K562 (cell line): ENCODE data around the gene LIMS2. TPM values are rescaled to one million over a fixed set of nuclear protein-coding genes. Genes with fewer than 3 reads are reported as not detected.

ENCODE experiments used
- FIP1L1 ChIP-seq: fragments of 200-400 bp; formaldehyde crosslinking; IDR thresholded peaks from 2 replicates; pipeline ENCODE4 v1.6.1; 2018; ENCODE audit warnings: mild to moderate bottlenecking, low read depth, low read length; ENCODE audit not compliant: poor library complexity, severe bottlenecking
- JUNB ChIP-seq: fragments of 450-650 bp; formaldehyde crosslinking; conservative IDR thresholded peaks from 2 replicates; pipeline ENCODE4 v1.4.0; 2020; ENCODE audit warnings: mild to moderate bottlenecking
- KDM4B ChIP-seq, 2 experiments: fragments of 450-650 bp in 1 of 2; sonication (generic) in 1 of 2; IDR thresholded peaks; 2 replicates each; pipeline ENCODE4 v1.6.1; 2016 to 2017; ENCODE audit warnings: borderline replicate concordance in 2 of 2, antibody characterized with exemption in 1 of 2, low read depth in 1 of 2, mild to moderate bottlenecking in 1 of 2
- KLF6 ChIP-seq: fragments of 250-450 bp; sonication (Bioruptor Pico); IDR thresholded peaks from 2 replicates; pipeline ENCODE4 v1.4.0; 2020; ENCODE audit warnings: mild to moderate bottlenecking, moderate library complexity, borderline replicate concordance
- MIER1 ChIP-seq: fragments of 450-650 bp; IDR thresholded peaks from 2 replicates; pipeline ENCODE4 v1.6.1; 2016; ENCODE audit warnings: antibody characterized with exemption, mild to moderate bottlenecking, low read depth
- NFYB ChIP-seq: IDR thresholded peaks from 2 replicates; pipeline ENCODE4 v1.6.1; 2011; ENCODE audit warnings: mild to moderate bottlenecking, moderate library complexity; ENCODE audit not compliant: insufficient read length; ENCODE audit errors: extremely low read depth
- NONO ChIP-seq, 2 experiments: fragments of 200-400 bp in 1 of 2; fragments of 450-650 bp in 1 of 2; formaldehyde crosslinking in 1 of 2; IDR thresholded peaks; 2 replicates each; pipeline ENCODE4 v1.6.1; 2017; ENCODE audit warnings: low read depth in 2 of 2, mild to moderate bottlenecking in 2 of 2, moderate library complexity in 2 of 2, low read length in 1 of 2
- PHF20 ChIP-seq: fragments of 450-650 bp; IDR thresholded peaks from 2 replicates; pipeline ENCODE4 v1.6.1; 2018; ENCODE audit not compliant: partially characterized antibody
- POLR2AphosphoS5 ChIP-seq: IDR thresholded peaks from 2 replicates; pipeline ENCODE4 v1.6.1; 2011; ENCODE audit warnings: mild to moderate bottlenecking, low read depth, low read length, moderate library complexity; ENCODE audit not compliant: control insufficient read depth, insufficient read depth
- YY1 ChIP-seq, 3 experiments: IDR thresholded peaks; 2 replicates each; pipeline ENCODE4 v1.6.1; 2011; ENCODE audit warnings: low read length in 2 of 3, mild to moderate bottlenecking in 2 of 3, moderate library complexity in 2 of 3, borderline replicate concordance in 1 of 3, control low read depth in 1 of 3, low read depth in 1 of 3; ENCODE audit not compliant: insufficient read depth in 3 of 3, insufficient replicate concordance in 2 of 3, control insufficient read depth in 1 of 3, insufficient read length in 1 of 3; ENCODE audit errors: extremely low read depth in 1 of 3
- ZFP36 ChIP-seq: fragments of 150-350 bp; IDR thresholded peaks from 2 replicates; pipeline ENCODE4 v1.6.1; 2018; ENCODE audit warnings: low read length, low read depth; ENCODE audit not compliant: partially characterized antibody
- polyA plus RNA-seq, 8 experiments: library from polyadenylated mRNA; depleted of rRNA in 4 of 8; stranded (reverse) in 5 of 8; unstranded in 3 of 8; fragments of >200 nt; fragmentation: Nextera tagmentation in 2 of 8; fragmentation: Illumina TruSeq in 1 of 8; extraction: Ambion mirVana in 2 of 8; extraction: Trizol in 1 of 8; gene quantifications; 2 replicates each; pipeline versions ENCODE4 v1.2.1 to v1.2.3, GENCODE V29; 2011 to 2014; ENCODE audit warnings: inconsistent platforms in 1 of 8, missing spikeins in 1 of 8
- total RNA-seq, 7 experiments: library from RNA; depleted of rRNA in 6 of 7; stranded (reverse); fragments of >200 nt in 6 of 7; fragmentation: Illumina TruSeq in 2 of 7; extraction: Trizol in 2 of 7; gene quantifications; 2 replicates each; pipeline versions ENCODE4 v1.2.1 to v1.2.3, GENCODE V29; 2011 to 2021; ENCODE audit warnings: low replicate concordance in 1 of 7
- TF ChIP-seq, protein P1 (sequence below): sonication (generic); formaldehyde crosslinking; IDR thresholded peaks from 2 replicates; pipeline ENCODE4 v1.8.0; 2022; ENCODE audit warnings: mild to moderate bottlenecking, missing genetic modification reagents
- TF ChIP-seq, protein P2 (sequence below), 2 experiments: fragments of 450-650 bp; IDR thresholded peaks; 2 replicates each; pipeline ENCODE4 v1.6.1; 2016
- TF ChIP-seq, protein P3 (sequence below): fragments of 250-450 bp; sonication (Bioruptor Pico); IDR thresholded peaks from 2 replicates; pipeline ENCODE4 v1.4.0; 2020; ENCODE audit warnings: borderline replicate concordance
- TF ChIP-seq, protein P4 (sequence below): fragments of 200-800 bp; sonication (Bioruptor generic); IDR thresholded peaks from 2 replicates; pipeline ENCODE4 v1.6.1; 2017; ENCODE audit warnings: missing genetic modification characterization, missing compliant biosample characterization
- TF ChIP-seq, protein P5 (sequence below), 2 experiments: fragments of 150-350 bp in 1 of 2; IDR thresholded peaks; 2 replicates each; pipeline ENCODE4 v1.6.1; 2012 to 2016; ENCODE audit warnings: low read depth in 2 of 2, low read length in 2 of 2, mild to moderate bottlenecking in 1 of 2, moderate library complexity in 1 of 2

LIMS2 gene
- total and polyA plus RNA-seq, 9 of the 15 experiments (the other 6 are each of a cell fraction or from before 2014, with no cell fraction given): 0.04 to 0.22 TPM; not detected in 7

DNA sequence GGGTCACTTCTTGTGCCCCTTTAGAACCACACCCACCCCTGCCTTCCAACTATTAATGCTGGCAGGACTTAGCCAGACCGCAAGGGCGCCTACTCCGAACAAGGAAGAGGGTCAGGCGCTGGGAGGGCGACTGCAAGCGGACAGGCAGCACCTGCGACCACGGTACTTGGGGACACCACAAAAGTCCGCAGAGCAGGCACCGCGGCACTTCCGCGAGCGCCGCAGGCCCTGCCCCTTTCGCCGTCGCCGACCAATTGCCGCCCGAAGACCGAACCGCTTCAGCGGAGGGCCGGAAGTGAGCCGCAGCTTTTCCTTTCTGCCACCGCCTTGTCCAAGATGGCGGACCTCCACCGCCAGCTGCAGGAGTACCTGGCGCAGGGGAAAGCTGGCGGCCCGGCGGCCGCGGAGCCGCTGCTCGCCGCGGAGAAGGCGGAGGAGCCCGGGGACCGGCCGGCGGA is 25.9 kb upstream of the LIMS2 start, which contains the start of gene SFT2D3 (continued):
- TF ChIP-seq, protein P1, sequence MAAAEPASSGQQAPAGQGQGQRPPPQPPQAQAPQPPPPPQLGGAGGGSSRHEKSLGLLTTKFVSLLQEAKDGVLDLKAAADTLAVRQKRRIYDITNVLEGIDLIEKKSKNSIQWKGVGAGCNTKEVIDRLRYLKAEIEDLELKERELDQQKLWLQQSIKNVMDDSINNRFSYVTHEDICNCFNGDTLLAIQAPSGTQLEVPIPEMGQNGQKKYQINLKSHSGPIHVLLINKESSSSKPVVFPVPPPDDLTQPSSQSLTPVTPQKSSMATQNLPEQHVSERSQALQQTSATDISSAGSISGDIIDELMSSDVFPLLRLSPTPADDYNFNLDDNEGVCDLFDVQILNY (CRISPR knock-in tag): 0 out of 2 replicates have a peak, but pooled peaks have one; percentile 2
- TF ChIP-seq, protein P2, sequence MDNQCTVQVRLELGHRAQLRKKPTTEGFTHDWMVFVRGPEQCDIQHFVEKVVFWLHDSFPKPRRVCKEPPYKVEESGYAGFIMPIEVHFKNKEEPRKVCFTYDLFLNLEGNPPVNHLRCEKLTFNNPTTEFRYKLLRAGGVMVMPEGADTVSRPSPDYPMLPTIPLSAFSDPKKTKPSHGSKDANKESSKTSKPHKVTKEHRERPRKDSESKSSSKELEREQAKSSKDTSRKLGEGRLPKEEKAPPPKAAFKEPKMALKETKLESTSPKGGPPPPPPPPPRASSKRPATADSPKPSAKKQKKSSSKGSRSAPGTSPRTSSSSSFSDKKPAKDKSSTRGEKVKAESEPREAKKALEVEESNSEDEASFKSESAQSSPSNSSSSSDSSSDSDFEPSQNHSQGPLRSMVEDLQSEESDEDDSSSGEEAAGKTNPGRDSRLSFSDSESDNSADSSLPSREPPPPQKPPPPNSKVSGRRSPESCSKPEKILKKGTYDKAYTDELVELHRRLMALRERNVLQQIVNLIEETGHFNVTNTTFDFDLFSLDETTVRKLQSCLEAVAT (IDR thresholded peaks at IDR 0.05): 0 out of 4 replicates have a peak, but pooled peaks of 1 of the 2 experiments have one; percentile 35
- TF ChIP-seq POLR2AphosphoS5 (peak; percentile 81), KDM4B (IDR thresholded peaks at IDR 0.05; ENCODE audit: borderline replicate concordance in 2 of 2, low read depth in 1 of 2) (peak in 1 of 2 experiments; percentile 31; a peak in 1 of 4 replicates), MIER1 (no peak), FIP1L1 (peak; percentile 41), JUNB (CRISPR knock-in tag) (no peak), ZFP36 (peak; percentile 44), NONO (IDR thresholded peaks at IDR 0.05; ENCODE audit: low read depth in 2 of 2, low read length in 1 of 2) (peak in 1 of 2 experiments; percentile 78; a peak in 2 of 4 replicates), KLF6 (no peak), YY1 (IDR thresholded peaks at IDR 0.05; ENCODE audit: borderline replicate concordance in 1 of 3, control insufficient read depth in 1 of 3, extremely low read depth in 1 of 3, insufficient read depth in 3 of 3, insufficient read length in 1 of 3, insufficient replicate concordance in 2 of 3, low read depth in 1 of 3, low read length in 2 of 3) (peak; percentile 88 to 99 (median 97)), PHF20 (peak; percentile 79), NFYB (peak; percentile 54)
- TF ChIP-seq, protein P3, sequence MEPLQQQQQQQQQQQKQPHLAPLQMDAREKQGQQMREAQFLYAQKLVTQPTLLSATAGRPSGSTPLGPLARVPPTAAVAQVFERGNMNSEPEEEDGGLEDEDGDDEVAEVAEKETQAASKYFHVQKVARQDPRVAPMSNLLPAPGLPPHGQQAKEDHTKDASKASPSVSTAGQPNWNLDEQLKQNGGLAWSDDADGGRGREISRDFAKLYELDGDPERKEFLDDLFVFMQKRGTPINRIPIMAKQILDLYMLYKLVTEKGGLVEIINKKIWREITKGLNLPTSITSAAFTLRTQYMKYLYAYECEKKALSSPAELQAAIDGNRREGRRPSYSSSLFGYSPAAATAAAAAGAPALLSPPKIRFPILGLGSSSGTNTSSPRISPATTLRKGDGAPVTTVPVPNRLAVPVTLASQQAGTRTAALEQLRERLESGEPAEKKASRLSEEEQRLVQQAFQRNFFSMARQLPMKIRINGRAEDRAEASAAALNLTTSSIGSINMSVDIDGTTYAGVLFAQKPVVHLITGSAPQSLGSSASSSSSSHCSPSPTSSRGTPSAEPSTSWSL (CRISPR knock-in tag): no peak
- TF ChIP-seq, protein P4, sequence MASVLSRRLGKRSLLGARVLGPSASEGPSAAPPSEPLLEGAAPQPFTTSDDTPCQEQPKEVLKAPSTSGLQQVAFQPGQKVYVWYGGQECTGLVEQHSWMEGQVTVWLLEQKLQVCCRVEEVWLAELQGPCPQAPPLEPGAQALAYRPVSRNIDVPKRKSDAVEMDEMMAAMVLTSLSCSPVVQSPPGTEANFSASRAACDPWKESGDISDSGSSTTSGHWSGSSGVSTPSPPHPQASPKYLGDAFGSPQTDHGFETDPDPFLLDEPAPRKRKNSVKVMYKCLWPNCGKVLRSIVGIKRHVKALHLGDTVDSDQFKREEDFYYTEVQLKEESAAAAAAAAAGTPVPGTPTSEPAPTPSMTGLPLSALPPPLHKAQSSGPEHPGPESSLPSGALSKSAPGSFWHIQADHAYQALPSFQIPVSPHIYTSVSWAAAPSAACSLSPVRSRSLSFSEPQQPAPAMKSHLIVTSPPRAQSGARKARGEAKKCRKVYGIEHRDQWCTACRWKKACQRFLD: 0 out of 2 replicates have a peak, but pooled peaks have one; percentile 14
- TF ChIP-seq, protein P5, sequence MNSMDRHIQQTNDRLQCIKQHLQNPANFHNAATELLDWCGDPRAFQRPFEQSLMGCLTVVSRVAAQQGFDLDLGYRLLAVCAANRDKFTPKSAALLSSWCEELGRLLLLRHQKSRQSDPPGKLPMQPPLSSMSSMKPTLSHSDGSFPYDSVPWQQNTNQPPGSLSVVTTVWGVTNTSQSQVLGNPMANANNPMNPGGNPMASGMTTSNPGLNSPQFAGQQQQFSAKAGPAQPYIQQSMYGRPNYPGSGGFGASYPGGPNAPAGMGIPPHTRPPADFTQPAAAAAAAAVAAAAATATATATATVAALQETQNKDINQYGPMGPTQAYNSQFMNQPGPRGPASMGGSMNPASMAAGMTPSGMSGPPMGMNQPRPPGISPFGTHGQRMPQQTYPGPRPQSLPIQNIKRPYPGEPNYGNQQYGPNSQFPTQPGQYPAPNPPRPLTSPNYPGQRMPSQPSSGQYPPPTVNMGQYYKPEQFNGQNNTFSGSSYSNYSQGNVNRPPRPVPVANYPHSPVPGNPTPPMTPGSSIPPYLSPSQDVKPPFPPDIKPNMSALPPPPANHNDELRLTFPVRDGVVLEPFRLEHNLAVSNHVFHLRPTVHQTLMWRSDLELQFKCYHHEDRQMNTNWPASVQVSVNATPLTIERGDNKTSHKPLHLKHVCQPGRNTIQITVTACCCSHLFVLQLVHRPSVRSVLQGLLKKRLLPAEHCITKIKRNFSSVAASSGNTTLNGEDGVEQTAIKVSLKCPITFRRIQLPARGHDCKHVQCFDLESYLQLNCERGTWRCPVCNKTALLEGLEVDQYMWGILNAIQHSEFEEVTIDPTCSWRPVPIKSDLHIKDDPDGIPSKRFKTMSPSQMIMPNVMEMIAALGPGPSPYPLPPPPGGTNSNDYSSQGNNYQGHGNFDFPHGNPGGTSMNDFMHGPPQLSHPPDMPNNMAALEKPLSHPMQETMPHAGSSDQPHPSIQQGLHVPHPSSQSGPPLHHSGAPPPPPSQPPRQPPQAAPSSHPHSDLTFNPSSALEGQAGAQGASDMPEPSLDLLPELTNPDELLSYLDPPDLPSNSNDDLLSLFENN (IDR thresholded peaks at IDR 0.05; ENCODE audit: low read depth in 2 of 2, low read length in 2 of 2): 0 out of 4 replicates have a peak, but pooled peaks of 1 of the 2 experiments have one; percentile 19
